Endothelial cell of umbilical vein (primary cell): ENCODE results near the gene EEF1AKMT3. TPM values are rescaled to one million over a fixed set of nuclear protein-coding genes. Genes with fewer than 3 reads are reported as not detected.

ENCODE experiments used
- BruUV-seq: library from RNA; stranded (reverse); fragments of 400-500 nt; replicated peaks from 2 replicates; lab custom pipeline; 2021; lab: Mats Ljungman, UMichigan
- CTCF ChIA-PET: fragments of 300-600, 350-600 bp; sonication (Branson Sonifier 250); formaldehyde crosslinking; loops from one replicate; lab custom pipeline; 2021; ENCODE audit warnings: antibody characterized with exemption, inconsistent platforms; lab: Charles Lee
- POLR2A ChIA-PET: fragments of 300-600, 350-600 bp; sonication (Branson Sonifier 250); formaldehyde crosslinking; loops from one replicate; lab custom pipeline; 2021; ENCODE audit warnings: antibody characterized with exemption, inconsistent platforms; lab: Charles Lee
- DNase-seq: peaks from one replicate; pipeline ENCODE4 v3.0.0-alpha.2; 2011; ENCODE audit warnings: low read depth, low spot score
- FAIRE-seq: peaks from 2 replicates; lab custom pipeline; 2011; peaks lifted over from hg19 to GRCh38; lab: Jason Lieb, UNC
- H2AFZ ChIP-seq: 2 replicates; pipeline ENCODE4 v1.6.0; 2012; ENCODE audit warnings: low read depth, low read length, control low read depth, inconsistent platforms
- H3K27ac ChIP-seq: 2 replicates; pipeline ENCODE4 v1.5.1; 2011; ENCODE audit warnings: low read depth, mild to moderate bottlenecking, control low read depth, low read length, moderate library complexity; ENCODE audit not compliant: insufficient read depth
- H3K27me3 ChIP-seq, 2 experiments: 2 replicates each; pipeline versions ENCODE4 v1.6.0 to v1.6.1; 2011; ENCODE audit warnings: low read length in 2 of 2, mixed read lengths in 1 of 2; ENCODE audit not compliant: control insufficient read depth in 2 of 2, insufficient read depth in 2 of 2
- H3K36me3 ChIP-seq, 2 experiments: 2 replicates in 1 of 2; 3 replicates in 1 of 2; pipeline ENCODE4 v1.5.1; 2011; ENCODE audit warnings: low read length in 2 of 2, mild to moderate bottlenecking in 1 of 2, moderate library complexity in 1 of 2; ENCODE audit not compliant: control insufficient read depth in 2 of 2, insufficient read depth in 2 of 2; ENCODE audit errors: extremely low read depth in 1 of 2
- H3K4me1 ChIP-seq: 3 replicates; pipeline ENCODE4 v1.5.1; 2011; ENCODE audit warnings: mild to moderate bottlenecking, low read length; ENCODE audit not compliant: control insufficient read depth, insufficient read depth; ENCODE audit errors: extremely low read depth
- H3K4me2 ChIP-seq: 2 replicates; pipeline ENCODE4 v1.6.1; 2011; ENCODE audit warnings: low read length, control low read depth, mixed read lengths; ENCODE audit not compliant: insufficient read depth
- H3K4me3 ChIP-seq, 3 experiments: fragments of 200-600 bp in 1 of 3; sonication (generic), shearing (Covaris generic) in 1 of 3; replicated peaks in 1 of 3; 2 replicates each; pipeline ENCODE4 v1.5.1; 2011 to 2016; ENCODE audit warnings: control low read depth in 3 of 3, low read length in 3 of 3, mild to moderate bottlenecking in 2 of 3, inconsistent platforms in 1 of 3, low read depth in 1 of 3, moderate library complexity in 1 of 3; ENCODE audit not compliant: insufficient read depth in 1 of 3
- H3K79me2 ChIP-seq: 2 replicates; pipeline ENCODE4 v1.6.0; 2012; ENCODE audit warnings: low read length, inconsistent platforms; ENCODE audit not compliant: control insufficient read depth, insufficient read depth
- H3K9ac ChIP-seq: replicated peaks from 2 replicates; pipeline ENCODE3; 2011; ENCODE audit warnings: low read length, control low read depth; ENCODE audit not compliant: insufficient read depth; ENCODE audit errors: extremely low read depth
- H3K9me1 ChIP-seq: replicated peaks from 3 replicates; pipeline ENCODE4 v1.6.0; 2011; ENCODE audit warnings: mild to moderate bottlenecking, low read length; ENCODE audit not compliant: control insufficient read depth, insufficient read depth; ENCODE audit errors: extremely low read depth
- H3K9me3 ChIP-seq: replicated peaks from 2 replicates; pipeline ENCODE4 v1.5.1; 2012; ENCODE audit warnings: low read length, inconsistent platforms; ENCODE audit not compliant: control insufficient read depth, insufficient read depth
- H4K20me1 ChIP-seq: replicated peaks from 2 replicates; pipeline ENCODE3; 2011; ENCODE audit warnings: mild to moderate bottlenecking, low read length; ENCODE audit not compliant: control insufficient read depth, insufficient read depth; ENCODE audit errors: extremely low read depth
- EZH2 ChIP-seq: IDR thresholded peaks from 2 replicates; pipeline ENCODE4 v1.6.1; 2012; ENCODE audit warnings: borderline replicate concordance, low read depth, mild to moderate bottlenecking, moderate library complexity, low read length, inconsistent platforms; ENCODE audit not compliant: severe bottlenecking
- FOS ChIP-seq: IDR thresholded peaks from 2 replicates; pipeline ENCODE4 v1.6.1; 2011; ENCODE audit warnings: mild to moderate bottlenecking, low read length, moderate library complexity, borderline replicate concordance; ENCODE audit not compliant: insufficient read depth
- GATA2 ChIP-seq: IDR thresholded peaks from 2 replicates; pipeline ENCODE4 v1.7.0; 2011; ENCODE audit warnings: low read depth, mild to moderate bottlenecking, moderate library complexity, mixed read lengths, low read length; ENCODE audit not compliant: insufficient read length, insufficient read depth
- MYC ChIP-seq: IDR thresholded peaks from one replicate; pipeline ENCODE4 v1.6.1; 2011; ENCODE audit warnings: mild to moderate bottlenecking, low read depth, low read length
- POLR2A ChIP-seq: IDR thresholded peaks from 2 replicates; pipeline ENCODE4 v1.6.1; 2012; ENCODE audit warnings: low read depth, mild to moderate bottlenecking, control low read depth, low read length
- POLR2AphosphoS5 ChIP-seq: IDR thresholded peaks from 2 replicates; pipeline ENCODE4 v1.6.1; 2012; ENCODE audit warnings: low read depth, mild to moderate bottlenecking, control low read depth, low read length, moderate library complexity; ENCODE audit not compliant: insufficient read depth
- dilution Hi-C: fragments of 300-500 bp; cut with MboI; formaldehyde crosslinking; loops from one replicate; pipeline ENCODE4 v1.15.0; 2019; ENCODE audit warnings: low sequenced_read_pairs; ENCODE audit not compliant: extremely low pct_ligation_motif_present
- intact Hi-C: fragments of 100-400 bp; cut with micrococcal nuclease; formaldehyde crosslinking; loops from one replicate; pipeline ENCODE4 v1.10.0; 2022
- polyA plus RNA-seq, 4 experiments: library from polyadenylated mRNA; depleted of rRNA in 3 of 4; stranded (reverse) in 3 of 4; unstranded in 1 of 4; fragments of >200 nt; gene quantifications; 2 replicates each; pipeline versions ENCODE4 v1.2.1 to v1.2.3, GENCODE V29; 2011 to 2012; ENCODE audit warnings: missing spikeins in 1 of 4
- total RNA-seq: library from RNA; stranded (reverse); gene quantifications from 2 replicates; pipeline ENCODE4 v1.2.3, GENCODE V29; 2021
- TF ChIP-seq, protein P1 (sequence below): IDR thresholded peaks from 2 replicates; pipeline ENCODE4 v1.6.1; 2011; ENCODE audit not compliant: insufficient read depth, insufficient read length
- TF ChIP-seq, protein P2 (sequence below), 2 donors: IDR thresholded peaks; 1 replicate in 1 of 2; 2 replicates in 1 of 2; pipeline ENCODE4 v1.5.1; 2011; ENCODE audit warnings: low read length in 2 of 2, mild to moderate bottlenecking in 2 of 2, moderate library complexity in 2 of 2, control low read depth in 1 of 2, inconsistent platforms in 1 of 2, low read depth in 1 of 2; ENCODE audit not compliant: insufficient read depth in 1 of 2; ENCODE audit errors: extremely low read depth in 1 of 2

The EEF1AKMT3 gene
- total and polyA plus RNA-seq, 2 donors (not counting 3 experiments of a cell fraction or from before 2014, with no cell fraction given) = 7.9 to 8.8 TPM

DNA sequence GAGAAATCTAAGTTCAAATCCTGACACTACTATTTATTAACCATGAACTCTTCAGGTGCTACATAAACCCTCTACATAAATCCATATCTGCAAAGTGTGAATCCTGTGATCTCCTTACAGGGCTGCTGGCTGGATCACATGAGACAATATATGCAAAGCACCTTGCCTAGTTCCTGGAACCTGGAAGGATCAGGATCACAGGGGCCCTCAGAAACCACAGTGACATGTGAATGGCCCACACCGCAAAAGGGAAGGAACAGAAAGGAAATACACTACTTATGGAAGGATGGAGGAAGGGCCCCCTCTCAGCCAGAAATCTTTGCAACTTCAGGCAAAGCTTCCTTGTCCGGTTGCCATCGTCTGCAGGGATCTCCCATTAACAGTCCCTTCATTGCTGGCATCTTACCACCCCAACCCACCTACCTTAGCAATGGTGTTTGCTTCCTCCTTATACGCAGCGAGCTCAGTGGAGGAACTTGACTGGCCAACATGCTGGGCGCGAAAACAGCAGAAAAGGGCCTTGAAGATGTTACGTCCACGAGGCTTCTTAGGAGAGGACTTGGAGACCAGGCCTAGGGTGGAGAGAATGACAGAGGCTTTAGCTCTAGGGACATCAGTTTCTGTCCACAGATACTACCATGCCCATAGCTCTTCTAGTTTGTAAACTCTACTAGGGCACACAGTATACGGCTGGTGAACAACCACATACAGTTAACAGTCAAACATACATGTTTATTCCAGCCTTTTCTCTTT is 56.8 kb downstream of the EEF1AKMT3 start:
- peaks cover 10% of the 10 kb centered on the region for H4K20me1 ChIP-seq
- no peaks in the 10 kb centered on the region for H3K9me3 ChIP-seq
- H2AFZ ChIP-seq = no peak overlapping the region
- no peak overlapping the region for H3K27ac ChIP-seq
- no TSS peak for BruUV-seq
- H3K4me3 ChIP-seq = no peak overlapping the region
- FAIRE-seq (no peak), DNase-seq (no peak)
- no peaks in the 10 kb centered on the region for H3K27me3 ChIP-seq
- ChIA-PET CTCF (interaction anchor here (1.1 to 10.9 kb wide), 5 partner anchors 8 to 79 kb away, joined by 3 to 139 read pairs (median 5); no protein-coding TSS in a partner anchor), POLR2A (no interaction called here)
- H3K9ac ChIP-seq = no peak overlapping the region
- H3K36me3 ChIP-seq = peaks cover 27 to 41% of the 10 kb centered on the region in 2 experiments
- dilution Hi-C loops = no loop called here
- H3K4me1 ChIP-seq = peaks cover 12% of the 10 kb centered on the region
- TF ChIP-seq FOS (no peak), POLR2A (no peak), POLR2AphosphoS5 (no peak)
- TF ChIP-seq, protein P1, sequence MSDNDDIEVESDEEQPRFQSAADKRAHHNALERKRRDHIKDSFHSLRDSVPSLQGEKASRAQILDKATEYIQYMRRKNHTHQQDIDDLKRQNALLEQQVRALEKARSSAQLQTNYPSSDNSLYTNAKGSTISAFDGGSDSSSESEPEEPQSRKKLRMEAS = no peak
- H3K9me1 ChIP-seq = no peaks in the 10 kb centered on the region
- H3K4me2 ChIP-seq = no peak overlapping the region
- H3K79me2 ChIP-seq = peaks cover 47% of the 10 kb centered on the region
- intact Hi-C loops = no loop called here

DNA sequence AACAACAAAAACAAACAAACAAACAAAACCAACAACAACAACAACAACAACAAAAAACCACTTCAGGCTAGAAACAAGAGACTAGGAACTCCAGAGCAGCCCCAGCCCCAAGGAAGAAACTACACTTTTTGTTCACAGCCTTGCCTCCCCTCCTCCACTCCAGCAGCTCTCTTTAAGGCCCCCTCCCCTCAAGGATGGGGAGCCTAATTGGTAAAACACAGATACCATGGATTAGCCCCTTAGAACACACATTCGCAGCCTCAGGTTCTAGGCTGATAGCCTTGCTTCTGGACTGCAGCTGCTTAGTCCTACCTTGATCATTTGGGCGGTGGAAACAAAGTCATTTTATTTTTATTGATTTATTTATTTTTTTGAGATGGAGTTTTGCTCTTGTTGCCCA is 58.0 kb downstream of the EEF1AKMT3 start:
- Histone ChIP-seq H3K4me3 (no peak overlapping the region), H3K4me2 (no peak overlapping the region), H3K9me1 (no peaks in the 10 kb centered on the region), H3K9ac (no peak overlapping the region), H3K36me3 (peaks cover 25 to 29% of the 10 kb centered on the region in 2 experiments), H3K4me1 (peaks cover 12% of the 10 kb centered on the region), H3K27ac (no peak overlapping the region), H3K79me2 (peaks cover 53% of the 10 kb centered on the region), H2AFZ (no peak overlapping the region), H3K27me3 (no peaks in the 10 kb centered on the region), H4K20me1 (peaks cover 10% of the 10 kb centered on the region), H3K9me3 (no peaks in the 10 kb centered on the region)
- intact Hi-C loops (loop anchor here (2.0 kb wide), 1 partner anchor 48 kb away; the partner anchor contains the start of gene TSFM), dilution Hi-C loops (no loop called here)
- no peak for TF ChIP-seq FOS
- TF ChIP-seq, protein P1 = no peak
- no peak for TF ChIP-seq EZH2
- TF ChIP-seq POLR2A = no peak
- TF ChIP-seq, protein P2, sequence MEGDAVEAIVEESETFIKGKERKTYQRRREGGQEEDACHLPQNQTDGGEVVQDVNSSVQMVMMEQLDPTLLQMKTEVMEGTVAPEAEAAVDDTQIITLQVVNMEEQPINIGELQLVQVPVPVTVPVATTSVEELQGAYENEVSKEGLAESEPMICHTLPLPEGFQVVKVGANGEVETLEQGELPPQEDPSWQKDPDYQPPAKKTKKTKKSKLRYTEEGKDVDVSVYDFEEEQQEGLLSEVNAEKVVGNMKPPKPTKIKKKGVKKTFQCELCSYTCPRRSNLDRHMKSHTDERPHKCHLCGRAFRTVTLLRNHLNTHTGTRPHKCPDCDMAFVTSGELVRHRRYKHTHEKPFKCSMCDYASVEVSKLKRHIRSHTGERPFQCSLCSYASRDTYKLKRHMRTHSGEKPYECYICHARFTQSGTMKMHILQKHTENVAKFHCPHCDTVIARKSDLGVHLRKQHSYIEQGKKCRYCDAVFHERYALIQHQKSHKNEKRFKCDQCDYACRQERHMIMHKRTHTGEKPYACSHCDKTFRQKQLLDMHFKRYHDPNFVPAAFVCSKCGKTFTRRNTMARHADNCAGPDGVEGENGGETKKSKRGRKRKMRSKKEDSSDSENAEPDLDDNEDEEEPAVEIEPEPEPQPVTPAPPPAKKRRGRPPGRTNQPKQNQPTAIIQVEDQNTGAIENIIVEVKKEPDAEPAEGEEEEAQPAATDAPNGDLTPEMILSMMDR (IDR thresholded peaks at IDR 0.05; ENCODE audit: extremely low read depth in 1 of 2, insufficient read depth in 1 of 2, low read depth in 1 of 2, low read length in 2 of 2) = no peak
- TF ChIP-seq GATA2 = no peak
- no peak for TF ChIP-seq MYC
- no peak for TF ChIP-seq POLR2AphosphoS5
- no peak for DNase-seq
- ChIA-PET CTCF (interaction anchor here (1.4 to 10.9 kb wide), 4 partner anchors 28 to 78 kb away, joined by 4 to 139 read pairs (median 12); no protein-coding TSS in a partner anchor), POLR2A (no interaction called here)
- BruUV-seq = no TSS peak
- no peak for FAIRE-seq
